HepG2 (cell line): ENCODE data around the gene APEX1. TPM values are rescaled to one million over a fixed set of nuclear protein-coding genes. Genes with fewer than 3 reads are reported as not detected.

ENCODE experiments used
- CEBPB ChIP-seq: IDR thresholded peaks from 2 replicates; pipeline ENCODE4 v1.6.1; 2011; ENCODE audit warnings: low read depth, low read length, improper control_type of control experiment, borderline replicate concordance
- CREM ChIP-seq, 2 experiments: sonication (generic) in 1 of 2; formaldehyde crosslinking in 1 of 2; IDR thresholded peaks; 2 replicates each; pipeline versions ENCODE4 v1.4.0 to v1.6.1; 2016 to 2020; ENCODE audit warnings: antibody characterized with exemption in 1 of 2, mild to moderate bottlenecking in 1 of 2, missing genetic modification reagents in 1 of 2
- EED ChIP-seq: sonication (generic); formaldehyde crosslinking; IDR thresholded peaks from 2 replicates; pipeline ENCODE4 v1.5.0; 2020; ENCODE audit warnings: mild to moderate bottlenecking, missing genetic modification reagents
- FOSL1 ChIP-seq: sonication (generic); formaldehyde crosslinking; IDR thresholded peaks from 2 replicates; pipeline ENCODE4 v1.9.0; 2021; ENCODE audit warnings: missing genetic modification reagents, borderline replicate concordance
- GZF1 ChIP-seq: sonication (generic); formaldehyde crosslinking; IDR thresholded peaks from 2 replicates; pipeline ENCODE4 v1.5.1; 2020; ENCODE audit warnings: mild to moderate bottlenecking, missing genetic modification reagents
- HDAC1 ChIP-seq: sonication (generic); formaldehyde crosslinking; IDR thresholded peaks from 2 replicates; pipeline ENCODE4 v1.5.1; 2020; ENCODE audit warnings: mild to moderate bottlenecking, missing genetic modification reagents
- KLF13 ChIP-seq: sonication (generic); formaldehyde crosslinking; IDR thresholded peaks from 2 replicates; pipeline ENCODE4 v1.4.0; 2020; ENCODE audit warnings: mild to moderate bottlenecking, missing genetic modification reagents
- PAF1 ChIP-seq: IDR thresholded peaks from 2 replicates; pipeline ENCODE4 v1.6.1; 2016; ENCODE audit warnings: missing genetic modification reagents, missing compliant biosample characterization
- RAD51 ChIP-seq: fragments of 450-650 bp; IDR thresholded peaks from 2 replicates; pipeline ENCODE4 v1.6.1; 2016; ENCODE audit warnings: borderline replicate concordance
- RXRA ChIP-seq: sonication (generic); formaldehyde crosslinking; IDR thresholded peaks from 2 replicates; pipeline ENCODE4 v1.5.1; 2020; ENCODE audit warnings: missing genetic modification reagents
- TBP ChIP-seq: sonication (generic); formaldehyde crosslinking; IDR thresholded peaks from 2 replicates; pipeline ENCODE4 v1.5.0; 2020; ENCODE audit warnings: missing genetic modification reagents
- ZNF205 ChIP-seq: IDR thresholded peaks from 2 replicates; pipeline ENCODE4 v1.6.1; 2018; ENCODE audit warnings: missing biosample characterization, missing genetic modification reagents
- ZNF225 ChIP-seq: sonication (generic); formaldehyde crosslinking; IDR thresholded peaks from 2 replicates; pipeline ENCODE4 v1.4.0; 2020; ENCODE audit warnings: mild to moderate bottlenecking, missing genetic modification reagents
- ZNF33B ChIP-seq: sonication (generic); formaldehyde crosslinking; IDR thresholded peaks from 2 replicates; pipeline ENCODE4 v1.5.1; 2020; ENCODE audit warnings: mild to moderate bottlenecking, missing genetic modification reagents
- ZNF503 ChIP-seq: sonication (generic); formaldehyde crosslinking; IDR thresholded peaks from 2 replicates; pipeline ENCODE4 v1.4.0; 2020; ENCODE audit warnings: missing genetic modification reagents
- ZNF546 ChIP-seq: sonication (generic); formaldehyde crosslinking; conservative IDR thresholded peaks from 2 replicates; pipeline ENCODE4 v1.8.1; 2023; ENCODE audit warnings: mild to moderate bottlenecking, missing genetic modification reagents
- ZNF766 ChIP-seq: sonication (generic); formaldehyde crosslinking; IDR thresholded peaks from 2 replicates; pipeline ENCODE4 v1.5.0; 2020; ENCODE audit warnings: missing genetic modification reagents, borderline replicate concordance
- polyA plus RNA-seq, 8 experiments: library from polyadenylated mRNA; depleted of rRNA in 3 of 8; stranded (reverse) in 7 of 8; unstranded in 1 of 8; fragments of >200 nt; fragmentation: Illumina TruSeq in 4 of 8; extraction: Trizol in 4 of 8; gene quantifications; 2 replicates each; pipeline versions ENCODE4 v1.2.1 to v1.2.3, GENCODE V29; 2011 to 2016; ENCODE audit warnings: low read depth in 4 of 8, missing spikeins in 1 of 8, mixed read lengths in 1 of 8; ENCODE audit not compliant: insufficient read depth in 1 of 8
- total RNA-seq, 5 experiments: library from RNA; depleted of rRNA; stranded (reverse); fragments of >200 nt; fragmentation: Illumina TruSeq; extraction: Trizol; gene quantifications; 2 replicates each; pipeline ENCODE4 v1.2.3, GENCODE V29; 2016; ENCODE audit warnings: low read depth in 1 of 5
- TF ChIP-seq, protein P1 (sequence below), 2 experiments: sonication (generic) in 1 of 2; formaldehyde crosslinking in 1 of 2; IDR thresholded peaks; 2 replicates each; pipeline versions ENCODE4 v1.4.0 to v1.6.1; 2016 to 2020; ENCODE audit warnings: borderline replicate concordance in 1 of 2, low read depth in 1 of 2, mild to moderate bottlenecking in 1 of 2, missing genetic modification reagents in 1 of 2

The APEX1 gene
- total and polyA plus RNA-seq, 2 of the 13 experiments (the other 11 are each of a cell fraction or from before 2014, with no cell fraction given), result 171 to 405 TPM

- TF ChIP-seq ZNF33B (peak; percentile 86; the same call in 1 of the 2 replicates), ZNF766 (peak; percentile 91; the same call in 1 of the 2 replicates), KLF13 (no peak), ZNF225 (CRISPR knock-in tag) (peak; percentile 63; the same call in 1 of the 2 replicates), ZNF205 (CRISPR knock-in tag) (0 out of 2 replicates have a peak, but pooled peaks have one; percentile 79), ZNF546 (peak; percentile 91; the same call in 1 of the 2 replicates), RXRA (no peak; the same call in none of the 2 replicates), PAF1 (CRISPR knock-in tag) (no peak), EED (CRISPR knock-in tag) (peak; percentile 89; the same call in 1 of the 2 replicates), FOSL1 (CRISPR knock-in tag) (no peak), TBP (CRISPR knock-in tag) (no peak), ZNF503 (CRISPR knock-in tag) (peak; percentile 54; the same call in 1 of the 2 replicates), CREM (IDR thresholded peaks at IDR 0.05) (peak; percentile 94), CREM (CRISPR knock-in tag; IDR thresholded peaks at IDR 0.05) (no peak), RAD51 (peak; percentile 100), CEBPB (peak; percentile 93), HDAC1 (CRISPR knock-in tag) (peak; percentile 92), GZF1 (CRISPR knock-in tag) (peak; percentile 46; the same call in 1 of the 2 replicates)
- TF ChIP-seq, protein P1, sequence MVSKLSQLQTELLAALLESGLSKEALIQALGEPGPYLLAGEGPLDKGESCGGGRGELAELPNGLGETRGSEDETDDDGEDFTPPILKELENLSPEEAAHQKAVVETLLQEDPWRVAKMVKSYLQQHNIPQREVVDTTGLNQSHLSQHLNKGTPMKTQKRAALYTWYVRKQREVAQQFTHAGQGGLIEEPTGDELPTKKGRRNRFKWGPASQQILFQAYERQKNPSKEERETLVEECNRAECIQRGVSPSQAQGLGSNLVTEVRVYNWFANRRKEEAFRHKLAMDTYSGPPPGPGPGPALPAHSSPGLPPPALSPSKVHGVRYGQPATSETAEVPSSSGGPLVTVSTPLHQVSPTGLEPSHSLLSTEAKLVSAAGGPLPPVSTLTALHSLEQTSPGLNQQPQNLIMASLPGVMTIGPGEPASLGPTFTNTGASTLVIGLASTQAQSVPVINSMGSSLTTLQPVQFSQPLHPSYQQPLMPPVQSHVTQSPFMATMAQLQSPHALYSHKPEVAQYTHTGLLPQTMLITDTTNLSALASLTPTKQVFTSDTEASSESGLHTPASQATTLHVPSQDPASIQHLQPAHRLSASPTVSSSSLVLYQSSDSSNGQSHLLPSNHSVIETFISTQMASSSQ (IDR thresholded peaks at IDR 0.05; ENCODE audit: low read depth), result 0 out of 2 replicates have a peak, but pooled peaks have one; percentile 13
- TF ChIP-seq, protein P1 (CRISPR knock-in tag; IDR thresholded peaks at IDR 0.05; ENCODE audit: borderline replicate concordance), result peak; percentile 82; the same call in 1 of the 2 replicates
Observed at GRCh38 chr14:20461225-20462141, 6.5 kb downstream of the APEX1 start, which contains the start of gene PIP4P1 (continued).
